HepG2 (cell line): Measurements from ENCODE around the gene DCAF6. TPM values are rescaled to one million over a fixed set of nuclear protein-coding genes. Genes with fewer than 3 reads are reported as not detected.

ENCODE experiments used
- CENPT ChIP-seq: sonication (generic); formaldehyde crosslinking; IDR thresholded peaks from 2 replicates; pipeline ENCODE4 v1.8.0; 2022; ENCODE audit warnings: low read depth, mild to moderate bottlenecking, moderate library complexity, missing genetic modification reagents
- ETV6 ChIP-seq: sonication (generic); formaldehyde crosslinking; conservative IDR thresholded peaks from 2 replicates; pipeline ENCODE4 v1.4.0; 2020; ENCODE audit warnings: missing genetic modification reagents
- KLF9 ChIP-seq: IDR thresholded peaks from 2 replicates; pipeline ENCODE4 v1.6.1; 2016; ENCODE audit warnings: low read depth
- MAFG ChIP-seq: sonication (generic); formaldehyde crosslinking; IDR thresholded peaks from 2 replicates; pipeline ENCODE4 v1.5.1; 2020; ENCODE audit warnings: mild to moderate bottlenecking, missing genetic modification reagents
- MAX ChIP-seq: IDR thresholded peaks from 2 replicates; pipeline ENCODE4 v1.6.1; 2012; ENCODE audit warnings: inconsistent platforms
- ZNF318 ChIP-seq: sonication (generic); formaldehyde crosslinking; IDR thresholded peaks from 2 replicates; pipeline ENCODE4 v1.4.0; 2020; ENCODE audit warnings: mild to moderate bottlenecking, missing genetic modification reagents
- ZNF407 ChIP-seq: sonication (generic); formaldehyde crosslinking; IDR thresholded peaks from one replicate; pipeline ENCODE4 v1.5.1; 2020; ENCODE audit warnings: mild to moderate bottlenecking, missing genetic modification reagents; ENCODE audit errors: not compliant biosample characterization
- ZNF513 ChIP-seq: sonication (generic); formaldehyde crosslinking; conservative IDR thresholded peaks from 2 replicates; pipeline ENCODE4 v1.5.0; 2020; ENCODE audit warnings: missing genetic modification reagents
- ZNF792 ChIP-seq: IDR thresholded peaks from 2 replicates; pipeline ENCODE4 v1.6.1; 2016
- polyA plus RNA-seq, 8 experiments: library from polyadenylated mRNA; depleted of rRNA in 3 of 8; stranded (reverse) in 7 of 8; unstranded in 1 of 8; fragments of >200 nt; fragmentation: Illumina TruSeq in 4 of 8; extraction: Trizol in 4 of 8; gene quantifications; 2 replicates each; pipeline versions ENCODE4 v1.2.1 to v1.2.3, GENCODE V29; 2011 to 2016; ENCODE audit warnings: low read depth in 4 of 8, missing spikeins in 1 of 8, mixed read lengths in 1 of 8; ENCODE audit not compliant: insufficient read depth in 1 of 8
- total RNA-seq, 5 experiments: library from RNA; depleted of rRNA; stranded (reverse); fragments of >200 nt; fragmentation: Illumina TruSeq; extraction: Trizol; gene quantifications; 2 replicates each; pipeline ENCODE4 v1.2.3, GENCODE V29; 2016; ENCODE audit warnings: low read depth in 1 of 5

DCAF6 gene
- total and polyA plus RNA-seq, 2 of the 13 experiments (the other 11 are each of a cell fraction or from before 2014, with no cell fraction given) = 24.7 to 33.7 TPM

- TF ChIP-seq ZNF407 (CRISPR knock-in tag) = no peak
- no peak for TF ChIP-seq ZNF792 (CRISPR knock-in tag)
- TF ChIP-seq ETV6 (CRISPR knock-in tag) = no peak
- TF ChIP-seq ZNF318 (CRISPR knock-in tag) = 0 out of 2 replicates have a peak, but pooled peaks have one; percentile 64
- TF ChIP-seq KLF9 = no peak
- TF ChIP-seq MAFG (CRISPR knock-in tag) = no peak
- TF ChIP-seq ZNF513 (CRISPR knock-in tag) = no peak
- no peak for TF ChIP-seq CENPT (CRISPR knock-in tag)
- peak; percentile 75 for TF ChIP-seq MAX
Observed at GRCh38 chr1:167913895-167914496, 22.5 kb upstream of the DCAF6 start, which contains the start of gene ADCY10 (continued).
